Ishikawa (cell line): ENCODE results near the gene TELO2.

ENCODE experiments used
- CEBPB ChIP-seq: IDR thresholded peaks from 2 replicates; pipeline ENCODE4 v1.6.1; 2012
- CREB1 ChIP-seq: IDR thresholded peaks from 2 replicates; pipeline ENCODE4 v1.6.1; 2012; ENCODE audit warnings: low read depth
- EGR1 ChIP-seq: IDR thresholded peaks from 2 replicates; pipeline ENCODE4 v1.6.1; 2012
- EP300 ChIP-seq: IDR thresholded peaks from 2 replicates; pipeline ENCODE4 v1.6.1; 2012; ENCODE audit warnings: borderline replicate concordance
- FOXM1 ChIP-seq: IDR thresholded peaks from 2 replicates; pipeline ENCODE4 v1.6.1; 2012; ENCODE audit warnings: low read depth, borderline replicate concordance
- NFIC ChIP-seq: IDR thresholded peaks from 2 replicates; pipeline ENCODE4 v1.6.1; 2012
- RAD21 ChIP-seq: IDR thresholded peaks from 2 replicates; pipeline ENCODE4 v1.6.1; 2012; ENCODE audit warnings: low read depth
- TAF1 ChIP-seq: IDR thresholded peaks from 2 replicates; pipeline ENCODE4 v1.6.1; 2012; ENCODE audit warnings: low read depth, mild to moderate bottlenecking
- TCF12 ChIP-seq: IDR thresholded peaks from 2 replicates; pipeline ENCODE4 v1.6.1; 2012; ENCODE audit warnings: low read depth
- TEAD4 ChIP-seq: IDR thresholded peaks from 2 replicates; pipeline ENCODE4 v1.6.1; 2012
- YY1 ChIP-seq: IDR thresholded peaks from 2 replicates; pipeline ENCODE4 v1.6.1; 2012; ENCODE audit warnings: low read depth
- ZBTB7A ChIP-seq: IDR thresholded peaks from 2 replicates; pipeline ENCODE4 v1.6.1; 2012; ENCODE audit warnings: low read depth
- TF ChIP-seq, protein P1 (sequence below): IDR thresholded peaks from 2 replicates; pipeline ENCODE4 v1.6.1; 2012
- TF ChIP-seq, protein P2 (sequence below): IDR thresholded peaks from 2 replicates; pipeline ENCODE4 v1.6.1; 2012; ENCODE audit warnings: low read depth, mild to moderate bottlenecking
- TF ChIP-seq, protein P3 (sequence below): IDR thresholded peaks from 2 replicates; pipeline ENCODE4 v1.6.1; 2012

TELO2 gene

DNA sequence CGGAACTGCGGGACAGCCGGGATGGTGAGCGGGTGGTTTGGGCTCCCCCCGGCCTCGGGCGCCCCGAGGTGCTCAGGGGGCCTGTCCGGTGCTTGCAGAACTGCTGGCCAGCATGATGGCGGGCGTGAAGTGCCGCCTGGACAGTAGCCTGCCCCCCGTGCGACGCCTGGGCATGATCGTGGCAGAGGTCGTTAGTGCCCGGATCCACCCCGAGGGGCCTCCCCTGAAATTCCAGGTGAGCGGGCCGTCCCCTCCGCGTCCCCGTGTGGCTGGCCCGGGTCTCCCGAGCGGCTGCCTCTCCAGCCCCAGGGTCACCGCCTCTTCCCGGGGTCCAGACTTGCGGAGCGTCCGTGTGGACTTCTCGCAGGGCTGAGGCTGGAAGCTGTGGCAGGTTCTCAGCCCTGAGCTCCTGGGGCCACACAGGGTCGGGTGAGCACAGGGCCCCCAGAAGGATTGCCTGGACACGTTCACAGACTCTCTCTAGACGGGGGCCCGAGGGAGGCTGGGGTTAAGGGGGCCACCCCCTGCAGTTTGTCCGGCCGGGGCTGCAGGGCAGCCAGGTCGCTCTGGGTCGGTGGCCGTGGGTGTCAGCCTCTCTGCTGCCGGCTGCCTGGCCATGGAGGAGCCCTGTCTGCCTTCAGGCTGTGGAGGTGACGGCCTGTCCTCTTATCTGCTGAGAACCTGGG, 7.4 kb downstream of the TELO2 start:
- TF ChIP-seq CREB1 (no peak), FOXM1 (no peak), EGR1 (no peak), CEBPB (no peak), TCF12 (no peak), TEAD4 (no peak), NFIC (no peak), EP300 (no peak), YY1 (no peak), TAF1 (no peak), ZBTB7A (no peak), RAD21 (no peak)
- TF ChIP-seq, protein P1, sequence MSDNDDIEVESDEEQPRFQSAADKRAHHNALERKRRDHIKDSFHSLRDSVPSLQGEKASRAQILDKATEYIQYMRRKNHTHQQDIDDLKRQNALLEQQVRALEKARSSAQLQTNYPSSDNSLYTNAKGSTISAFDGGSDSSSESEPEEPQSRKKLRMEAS, result no peak
- TF ChIP-seq, protein P2, sequence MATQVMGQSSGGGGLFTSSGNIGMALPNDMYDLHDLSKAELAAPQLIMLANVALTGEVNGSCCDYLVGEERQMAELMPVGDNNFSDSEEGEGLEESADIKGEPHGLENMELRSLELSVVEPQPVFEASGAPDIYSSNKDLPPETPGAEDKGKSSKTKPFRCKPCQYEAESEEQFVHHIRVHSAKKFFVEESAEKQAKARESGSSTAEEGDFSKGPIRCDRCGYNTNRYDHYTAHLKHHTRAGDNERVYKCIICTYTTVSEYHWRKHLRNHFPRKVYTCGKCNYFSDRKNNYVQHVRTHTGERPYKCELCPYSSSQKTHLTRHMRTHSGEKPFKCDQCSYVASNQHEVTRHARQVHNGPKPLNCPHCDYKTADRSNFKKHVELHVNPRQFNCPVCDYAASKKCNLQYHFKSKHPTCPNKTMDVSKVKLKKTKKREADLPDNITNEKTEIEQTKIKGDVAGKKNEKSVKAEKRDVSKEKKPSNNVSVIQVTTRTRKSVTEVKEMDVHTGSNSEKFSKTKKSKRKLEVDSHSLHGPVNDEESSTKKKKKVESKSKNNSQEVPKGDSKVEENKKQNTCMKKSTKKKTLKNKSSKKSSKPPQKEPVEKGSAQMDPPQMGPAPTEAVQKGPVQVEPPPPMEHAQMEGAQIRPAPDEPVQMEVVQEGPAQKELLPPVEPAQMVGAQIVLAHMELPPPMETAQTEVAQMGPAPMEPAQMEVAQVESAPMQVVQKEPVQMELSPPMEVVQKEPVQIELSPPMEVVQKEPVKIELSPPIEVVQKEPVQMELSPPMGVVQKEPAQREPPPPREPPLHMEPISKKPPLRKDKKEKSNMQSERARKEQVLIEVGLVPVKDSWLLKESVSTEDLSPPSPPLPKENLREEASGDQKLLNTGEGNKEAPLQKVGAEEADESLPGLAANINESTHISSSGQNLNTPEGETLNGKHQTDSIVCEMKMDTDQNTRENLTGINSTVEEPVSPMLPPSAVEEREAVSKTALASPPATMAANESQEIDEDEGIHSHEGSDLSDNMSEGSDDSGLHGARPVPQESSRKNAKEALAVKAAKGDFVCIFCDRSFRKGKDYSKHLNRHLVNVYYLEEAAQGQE, result no peak
- TF ChIP-seq, protein P3, sequence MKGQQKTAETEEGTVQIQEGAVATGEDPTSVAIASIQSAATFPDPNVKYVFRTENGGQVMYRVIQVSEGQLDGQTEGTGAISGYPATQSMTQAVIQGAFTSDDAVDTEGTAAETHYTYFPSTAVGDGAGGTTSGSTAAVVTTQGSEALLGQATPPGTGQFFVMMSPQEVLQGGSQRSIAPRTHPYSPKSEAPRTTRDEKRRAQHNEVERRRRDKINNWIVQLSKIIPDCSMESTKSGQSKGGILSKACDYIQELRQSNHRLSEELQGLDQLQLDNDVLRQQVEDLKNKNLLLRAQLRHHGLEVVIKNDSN, result no peak

GRCh38 chr16:1501630-1502029, 8.5 kb downstream of the TELO2 start:
- no peak for TF ChIP-seq EP300
- TF ChIP-seq ZBTB7A, result no peak
- TF ChIP-seq, protein P1, result no peak
- TF ChIP-seq, protein P3, result no peak
- no peak for TF ChIP-seq YY1
- TF ChIP-seq FOXM1, result no peak
- no peak for TF ChIP-seq TCF12
- no peak for TF ChIP-seq CREB1
- no peak for TF ChIP-seq NFIC
- TF ChIP-seq RAD21, result no peak
- TF ChIP-seq TAF1, result no peak
- TF ChIP-seq, protein P2, result no peak

DNA sequence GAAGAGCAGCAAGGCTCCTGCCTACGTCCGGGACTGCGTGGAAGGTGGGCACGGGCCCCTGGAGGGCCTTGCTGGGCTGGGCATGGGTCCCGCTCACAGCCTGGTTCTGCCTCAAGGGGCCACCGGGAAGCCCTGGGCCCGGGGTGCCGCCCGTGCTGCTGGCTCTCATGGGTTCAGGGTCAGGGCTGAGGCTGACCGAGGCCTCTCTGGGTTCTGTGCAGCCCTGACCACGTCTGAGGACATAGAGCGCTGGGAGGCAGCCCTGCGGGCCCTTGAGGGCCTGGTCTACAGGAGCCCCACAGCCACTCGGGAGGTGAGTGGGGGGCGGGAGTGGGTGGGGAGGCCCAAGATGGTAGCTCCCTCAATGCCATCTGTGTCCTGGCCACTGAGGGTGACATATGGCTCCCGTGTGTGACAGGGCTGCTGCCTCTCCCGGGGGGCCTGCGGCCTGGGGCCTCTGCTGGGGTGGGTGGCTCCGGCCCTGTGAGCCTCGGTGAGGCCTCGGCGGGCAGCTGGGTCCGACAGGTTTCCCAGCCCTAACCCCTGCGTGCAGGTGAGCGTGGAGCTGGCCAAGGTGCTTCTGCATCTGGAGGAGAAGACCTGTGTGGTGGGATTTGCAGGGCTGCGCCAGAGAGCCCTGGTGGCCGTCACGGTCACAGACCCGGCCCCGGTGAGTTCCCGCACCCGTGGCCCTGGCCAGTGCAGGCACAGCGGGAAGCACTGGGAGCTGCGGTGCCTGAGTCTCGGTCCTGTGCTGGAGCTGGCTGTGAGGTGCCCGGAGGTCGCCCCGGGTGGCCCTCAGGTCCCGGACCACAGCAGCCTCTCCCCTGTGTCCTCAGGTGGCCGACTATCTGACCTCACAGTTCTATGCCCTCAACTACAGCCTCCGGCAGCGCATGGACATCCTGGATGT, 9.2 kb downstream of the TELO2 start:
- TF ChIP-seq TEAD4 (no peak), TAF1 (no peak), EP300 (no peak), EGR1 (no peak), RAD21 (no peak), CREB1 (no peak), NFIC (no peak), TCF12 (no peak), ZBTB7A (no peak), FOXM1 (no peak), CEBPB (no peak), YY1 (no peak)
- TF ChIP-seq, protein P1, result no peak
- TF ChIP-seq, protein P3, result no peak
- TF ChIP-seq, protein P2, result no peak
